Midbrain (tissue), 1 donor: ENCODE results near the gene SLC11A1.

ENCODE experiments used
- DNase-seq: peaks from one replicate; lab custom pipeline; 2025; lab: John Stamatoyannopoulos, UW

Gene SLC11A1

GRCh38 chr2:218393750-218394290 lies 11.7 kb downstream of the SLC11A1 start:
- no peak for DNase-seq

GRCh38 chr2:218394298-218395089 lies 12.4 kb downstream of the SLC11A1 start:
- DNase-seq = no peak

- DNase-seq = no peak
Measured at GRCh38 chr2:218395090-218395444, 13.0 kb downstream of the SLC11A1 start.

GRCh38 chr2:218395456-218395825 lies 13.4 kb downstream of the SLC11A1 start:
- DNase-seq = no peak

GRCh38 chr2:218395826-218396687 lies 14.0 kb downstream of the SLC11A1 start:
- peak; percentile 97 for DNase-seq

GRCh38 chr2:218396688-218397462 lies 14.8 kb downstream of the SLC11A1 start:
- DNase-seq = peak; percentile 50

GRCh38 chr2:218397463-218397819 lies 15.4 kb downstream of the SLC11A1 start:
- DNase-seq = no peak

GRCh38 chr2:218397820-218398436 lies 15.9 kb downstream of the SLC11A1 start:
- peak; percentile 46 for DNase-seq

GRCh38 chr2:218398437-218399390 lies 16.6 kb downstream of the SLC11A1 start:
- peak; percentile 79 for DNase-seq

GRCh38 chr2:218399391-218400166 lies 17.5 kb downstream of the SLC11A1 start, which contains the start of gene CTDSP1:
TSS of gene CTDSP1 (plus strand) at chr2:218399868. CDS start at chr2:218400091, 223 bp downstream.
- DNase-seq = peak; percentile 96

GRCh38 chr2:218400167-218400929 lies 18.3 kb downstream of the SLC11A1 start:
- peak; percentile 37 for DNase-seq

- no peak for DNase-seq
Measured at GRCh38 chr2:218400930-218401881, 19.1 kb downstream of the SLC11A1 start.

- DNase-seq = no peak
Measured at GRCh38 chr2:218401890-218402289, 19.8 kb downstream of the SLC11A1 start.

- DNase-seq = no peak
Measured at GRCh38 chr2:218402491-218402901, 20.4 kb downstream of the SLC11A1 start.

GRCh38 chr2:218402911-218403411 lies 20.9 kb downstream of the SLC11A1 start:
- no peak for DNase-seq

GRCh38 chr2:218403810-218404209 lies 21.7 kb downstream of the SLC11A1 start:
- no peak for DNase-seq

- no peak for DNase-seq
Measured at GRCh38 chr2:218404351-218405085, 22.4 kb downstream of the SLC11A1 start.
